Adipocyte (in vitro differentiated cells): ENCODE data around the gene C2orf92.
"Not testable (repeated sequence)": the region's sequence is repeated elsewhere in the genome, so short reads cannot be mapped to it uniquely, and the experiment has no call there.

Source experiments
- DNase-seq: peaks from one replicate; pipeline ENCODE4 v3.0.0-alpha.2; 2015; ENCODE audit warnings: low read depth
- H3K27me3 ChIP-seq: replicated peaks from 2 replicates; pipeline ENCODE4 v1.7.0; 2013; ENCODE audit warnings: mild to moderate bottlenecking, low read length, moderate library complexity; ENCODE audit not compliant: control insufficient read depth, insufficient read depth
- H3K36me3 ChIP-seq: 2 replicates; pipeline ENCODE4 v1.7.0; 2013; ENCODE audit warnings: low read length, mild to moderate bottlenecking, moderate library complexity; ENCODE audit not compliant: control insufficient read depth, insufficient read depth, severe bottlenecking
- H3K4me1 ChIP-seq: 2 replicates; pipeline ENCODE4 v1.7.0; 2013; ENCODE audit warnings: mild to moderate bottlenecking, low read length, moderate library complexity; ENCODE audit not compliant: control insufficient read depth, insufficient read depth
- H3K4me3 ChIP-seq: 2 replicates; pipeline ENCODE4 v1.7.0; 2013; ENCODE audit warnings: mild to moderate bottlenecking, low read length, moderate library complexity
- H3K9ac ChIP-seq: 2 replicates; pipeline ENCODE4 v1.7.0; 2013; ENCODE audit warnings: mild to moderate bottlenecking, low read length, moderate library complexity
- H3K9me3 ChIP-seq: 2 replicates; pipeline ENCODE4 v1.7.0; 2013; ENCODE audit warnings: mild to moderate bottlenecking, low read length, moderate library complexity; ENCODE audit not compliant: control insufficient read depth

Gene C2orf92

DNA sequence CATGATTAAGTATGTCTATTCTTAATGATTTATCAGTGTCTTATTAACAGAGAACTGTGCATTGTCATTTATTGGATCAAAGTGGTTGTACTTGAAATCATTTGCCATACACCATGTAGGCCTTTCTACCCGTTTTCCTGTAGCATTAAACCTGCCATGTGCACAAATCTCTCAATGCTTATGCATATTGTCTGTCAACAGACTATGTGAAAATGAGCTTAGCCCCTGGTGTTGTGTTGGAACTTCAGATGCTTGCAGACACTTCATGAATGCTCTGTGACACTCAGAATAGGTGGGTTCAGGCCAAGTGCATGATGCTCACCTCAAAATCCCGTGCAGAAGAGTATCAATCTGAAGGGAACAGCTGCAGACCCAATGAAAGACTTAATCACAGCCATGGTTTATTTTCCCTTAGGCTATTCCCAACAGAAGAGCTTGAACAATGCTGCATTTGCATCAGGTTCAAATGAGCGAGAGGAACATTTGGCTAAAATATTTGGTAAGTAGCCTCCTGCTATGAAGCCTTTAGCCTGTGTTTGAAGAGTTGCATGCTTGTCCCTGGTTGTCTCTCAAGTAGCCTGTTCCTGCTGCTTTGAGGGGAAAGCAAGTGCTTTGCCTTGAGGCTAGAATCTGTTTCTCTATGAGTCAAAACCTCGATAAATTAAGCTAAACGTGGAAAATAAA, 6.1 kb downstream of the C2orf92 start:
- no peaks in the 10 kb centered on the region for H3K27me3 ChIP-seq
- no peaks in the 10 kb centered on the region for H3K36me3 ChIP-seq
- H3K4me1 ChIP-seq, result no peaks in the 10 kb centered on the region
- peaks cover 3% of the 10 kb centered on the region for H3K9me3 ChIP-seq
- no peak overlapping the region for H3K4me3 ChIP-seq
- H3K9ac ChIP-seq, result no peak overlapping the region
- DNase-seq, result no peak

DNA sequence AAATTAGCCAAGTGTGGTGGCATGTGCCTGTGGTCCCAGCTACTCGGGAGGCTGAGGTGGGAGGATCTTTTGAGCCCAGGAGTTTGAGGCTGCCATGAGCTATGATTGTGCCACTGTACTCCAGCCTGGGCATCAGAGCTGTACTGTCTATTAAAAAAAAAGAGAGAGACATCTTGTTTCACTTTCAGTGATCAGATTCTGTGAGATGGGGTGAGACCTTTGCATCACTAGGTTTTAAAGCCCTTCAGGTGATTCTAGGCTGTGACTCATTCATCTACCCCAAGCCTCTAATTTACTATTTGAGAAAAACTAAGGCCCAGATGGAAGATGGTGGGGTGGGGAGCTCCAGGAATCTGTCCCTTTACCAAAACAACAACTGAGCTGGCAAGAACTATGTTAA, 7.1 kb downstream of the C2orf92 start:
- DNase-seq, result no peak
- Histone ChIP-seq H3K4me3 (no peak overlapping the region), H3K9ac (no peak overlapping the region)

DNA sequence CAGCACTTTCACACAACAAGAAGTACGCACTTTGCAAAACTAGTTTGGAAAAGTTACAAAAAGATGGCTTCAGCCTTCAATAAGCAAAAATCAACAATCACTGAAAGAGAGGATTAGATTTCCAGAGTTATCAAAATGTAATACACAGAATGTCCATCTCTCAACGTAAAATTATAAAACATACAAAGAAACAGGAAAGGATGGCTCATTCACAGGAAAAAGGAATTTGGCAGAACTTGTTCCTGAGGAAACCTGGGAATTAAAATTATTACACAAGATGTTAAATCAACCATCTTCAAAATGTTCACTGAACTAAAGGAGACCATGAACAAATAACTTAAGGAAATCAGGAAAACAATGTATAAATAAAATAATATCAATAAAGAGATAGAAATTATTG, 8.0 kb downstream of the C2orf92 start:
- Histone ChIP-seq H3K27me3 (no peaks in the 10 kb centered on the region), H3K36me3 (no peaks in the 10 kb centered on the region), H3K9ac (no peak overlapping the region), H3K4me1 (no peaks in the 10 kb centered on the region), H3K4me3 (no peak overlapping the region), H3K9me3 (peaks cover 3% of the 10 kb centered on the region)
- DNase-seq, result no peak

More for the DNA sequence above, 7.1 kb downstream of the C2orf92 start:
- no peaks in the 10 kb centered on the region for H3K4me1 ChIP-seq
- H3K27me3 ChIP-seq, result no peaks in the 10 kb centered on the region
- no peaks in the 10 kb centered on the region for H3K36me3 ChIP-seq
- peaks cover 3% of the 10 kb centered on the region for H3K9me3 ChIP-seq

GRCh38 chr2:97678298-97678697, 8.8 kb downstream of the C2orf92 start:
- Histone ChIP-seq H3K9ac (no peak overlapping the region), H3K27me3 (no peaks in the 10 kb centered on the region), H3K4me3 (no peak overlapping the region), H3K9me3 (peaks cover 3% of the 10 kb centered on the region), H3K4me1 (no peaks in the 10 kb centered on the region), H3K36me3 (no peaks in the 10 kb centered on the region)
- no peak for DNase-seq

DNA sequence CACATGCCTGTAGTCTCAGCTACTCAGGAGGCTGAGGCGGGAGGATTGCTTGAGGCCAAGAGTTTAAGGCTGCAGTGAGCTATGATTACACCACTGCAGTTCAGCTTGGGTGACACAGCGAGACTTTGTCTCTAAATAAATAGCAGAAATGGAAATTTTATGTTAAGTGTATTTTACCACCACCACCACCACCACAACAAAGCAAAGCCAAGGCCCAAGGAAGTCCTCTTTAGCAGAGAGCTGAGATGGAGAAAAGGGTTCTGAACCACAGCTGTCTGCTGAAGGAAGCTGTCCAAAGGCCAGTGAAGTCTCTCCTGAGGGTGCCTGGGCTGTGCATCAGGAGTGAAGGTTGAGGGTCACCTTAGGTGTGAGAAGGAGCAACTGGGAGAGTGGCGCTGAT, 17.7 kb downstream of the C2orf92 start:
- not testable (repeated sequence) for DNase-seq, H3K9ac ChIP-seq, H3K27me3 ChIP-seq, H3K4me1 ChIP-seq, H3K36me3 ChIP-seq, H3K4me3 ChIP-seq, H3K9me3 ChIP-seq

GRCh38 chr2:97688062-97688827, 18.7 kb downstream of the C2orf92 start:
- no peaks in the 10 kb centered on the region for H3K36me3 ChIP-seq
- H3K4me3 ChIP-seq, result peak overlapping the region; percentile 24
- no peak overlapping the region for H3K9ac ChIP-seq
- peaks cover 8% of the 10 kb centered on the region for H3K4me1 ChIP-seq
- no peak for DNase-seq
- peaks cover 7% of the 10 kb centered on the region for H3K9me3 ChIP-seq
- H3K27me3 ChIP-seq, result no peaks in the 10 kb centered on the region

GRCh38 chr2:97691166-97691565, 21.7 kb downstream of the C2orf92 start:
- Histone ChIP-seq H3K9ac (no peak overlapping the region), H3K4me3 (no peak overlapping the region), H3K27me3 (no peaks in the 10 kb centered on the region), H3K9me3 (peaks cover 10% of the 10 kb centered on the region), H3K36me3 (no peaks in the 10 kb centered on the region), H3K4me1 (peaks cover 8% of the 10 kb centered on the region)
- DNase-seq, result no peak

GRCh38 chr2:97693476-97693875, 24.0 kb downstream of the C2orf92 start:
- Histone ChIP-seq H3K36me3 (no peaks in the 10 kb centered on the region), H3K9me3 (peaks cover 10% of the 10 kb centered on the region), H3K27me3 (no peaks in the 10 kb centered on the region), H3K4me1 (peaks cover 2% of the 10 kb centered on the region), H3K4me3 (no peak overlapping the region), H3K9ac (no peak overlapping the region)
- no peak for DNase-seq

- DNase-seq, result no peak
- Histone ChIP-seq H3K9me3 (peaks cover 10% of the 10 kb centered on the region), H3K36me3 (no peaks in the 10 kb centered on the region), H3K4me1 (no peaks in the 10 kb centered on the region), H3K27me3 (no peaks in the 10 kb centered on the region), H3K4me3 (no peak overlapping the region), H3K9ac (no peak overlapping the region)
Observed at GRCh38 chr2:97695744-97696143, 26.2 kb downstream of the C2orf92 start.

- H3K4me3 ChIP-seq, result no peak overlapping the region
- no peaks in the 10 kb centered on the region for H3K4me1 ChIP-seq
- H3K9ac ChIP-seq, result no peak overlapping the region
- no peaks in the 10 kb centered on the region for H3K36me3 ChIP-seq
- peaks cover 10% of the 10 kb centered on the region for H3K9me3 ChIP-seq
- no peaks in the 10 kb centered on the region for H3K27me3 ChIP-seq
- peak; percentile 96 for DNase-seq
Observed at GRCh38 chr2:97697252-97698235, 28.0 kb downstream of the C2orf92 start.

DNA sequence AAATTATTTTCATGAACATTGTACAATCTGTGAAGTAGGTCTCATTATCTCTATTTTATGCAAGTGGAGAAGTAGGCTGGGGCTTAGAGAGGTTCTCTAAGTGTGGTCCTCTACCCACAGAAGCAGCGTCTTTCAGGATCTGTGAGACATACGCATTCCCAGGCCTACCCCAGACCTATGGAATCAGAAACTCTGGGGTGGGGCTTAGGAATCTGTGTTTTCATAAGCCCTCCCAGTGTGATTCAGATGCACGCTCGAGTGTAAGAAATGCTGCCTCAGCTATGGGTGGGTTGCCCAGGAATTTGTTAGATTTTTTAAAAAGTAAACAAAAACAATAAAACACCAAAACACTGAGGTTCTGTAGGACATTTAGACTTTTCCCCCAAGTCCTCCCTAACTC, 29.0 kb downstream of the C2orf92 start:
- Histone ChIP-seq H3K9ac (peak overlapping the region; percentile 20), H3K4me3 (no peak overlapping the region), H3K27me3 (no peaks in the 10 kb centered on the region), H3K9me3 (peaks cover under 1% of the 10 kb centered on the region), H3K4me1 (no peaks in the 10 kb centered on the region), H3K36me3 (no peaks in the 10 kb centered on the region)
- no peak for DNase-seq
